GM11168 (cell line): ENCODE data around the gene TBXT.
"Not testable (repeated sequence)": the region's sequence is repeated elsewhere in the genome, so short reads cannot be mapped to it uniquely, and the experiment has no call there.

Source experiments
- in situ Hi-C: fragments of 300-500 bp; cut with MboI; formaldehyde crosslinking; loops from one replicate; pipeline ENCODE4 v1.12.0; 2022; ENCODE audit warnings: low sequenced_read_pairs; ENCODE audit not compliant: unreplicated experiment

The TBXT gene

DNA sequence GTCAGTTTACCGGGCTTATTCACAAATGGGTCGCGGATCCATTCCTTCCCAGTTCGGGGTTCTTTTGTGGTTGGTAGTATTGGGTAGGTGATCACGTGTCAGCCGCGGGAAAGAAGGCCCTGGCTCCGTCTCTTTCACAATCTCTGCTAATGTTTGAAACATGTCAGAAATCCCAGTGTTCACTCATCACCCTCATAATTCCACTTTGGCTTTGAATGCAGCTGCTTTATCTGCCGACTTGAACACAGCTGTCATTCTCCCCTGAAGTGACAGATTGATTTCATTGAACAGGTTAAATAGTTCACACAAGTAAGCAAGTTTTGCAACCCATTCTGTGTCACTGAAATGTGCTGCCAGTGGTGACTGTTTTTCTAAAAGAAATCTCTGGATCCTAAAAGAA lies 44.5 kb downstream of the TBXT start:
- in situ Hi-C loops = not testable (repeated sequence)

DNA sequence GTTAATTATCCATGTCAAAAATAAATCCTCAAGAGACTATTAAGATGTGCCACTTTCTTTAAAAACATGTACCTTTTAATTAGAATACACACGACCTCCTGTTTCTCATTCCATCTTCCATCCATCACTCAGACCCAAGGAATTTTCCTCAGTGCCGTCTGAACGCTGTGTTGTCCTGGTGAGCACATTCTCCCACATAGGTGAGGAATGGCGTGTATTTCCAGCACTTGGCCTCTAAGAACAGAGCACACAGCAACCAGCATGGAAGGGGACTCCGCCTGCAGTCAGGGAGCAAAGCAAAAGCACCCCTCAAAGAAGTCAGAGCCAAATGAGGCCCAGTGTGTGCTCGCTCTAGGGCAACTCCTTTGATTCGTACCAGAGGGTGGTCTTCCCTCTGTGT lies 45.9 kb downstream of the TBXT start:
- in situ Hi-C loops = no loop called here

DNA sequence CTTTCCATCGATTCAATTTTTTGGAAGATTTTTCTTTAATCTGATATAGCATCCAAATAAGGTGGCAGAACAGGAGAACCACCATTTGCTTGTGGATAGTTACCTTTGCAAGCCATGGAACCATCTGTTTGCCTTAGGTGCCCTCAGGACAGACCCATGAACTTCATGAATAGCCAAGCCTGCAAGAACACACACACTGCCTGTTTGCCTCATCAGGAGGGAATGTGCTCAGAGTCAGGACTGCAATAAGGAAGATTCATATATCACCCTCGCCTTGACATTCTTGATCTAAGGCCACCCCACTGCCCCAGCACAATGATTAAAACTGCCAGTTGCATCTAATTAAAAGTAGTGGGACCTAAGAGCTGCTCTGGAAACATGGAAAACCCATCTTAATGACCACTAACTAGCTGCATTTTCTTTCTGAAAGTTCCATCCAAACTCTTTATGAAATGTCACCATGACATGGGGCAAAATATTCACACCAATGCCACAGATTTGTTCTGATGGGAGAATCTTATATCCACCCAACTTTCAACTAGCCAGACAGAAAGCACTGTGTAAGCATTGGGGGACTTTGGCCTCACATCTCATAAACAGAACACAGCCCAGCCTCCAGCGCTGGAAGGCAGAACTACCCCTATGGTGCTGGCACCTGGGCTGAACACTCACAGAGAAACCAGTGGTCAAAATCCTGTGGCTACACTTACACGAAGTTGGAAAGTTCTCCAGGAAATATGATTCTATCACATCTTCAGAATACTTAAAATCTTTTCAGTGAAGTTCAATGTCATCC lies 48.3 kb downstream of the TBXT start:
- in situ Hi-C loops = no loop called here

DNA sequence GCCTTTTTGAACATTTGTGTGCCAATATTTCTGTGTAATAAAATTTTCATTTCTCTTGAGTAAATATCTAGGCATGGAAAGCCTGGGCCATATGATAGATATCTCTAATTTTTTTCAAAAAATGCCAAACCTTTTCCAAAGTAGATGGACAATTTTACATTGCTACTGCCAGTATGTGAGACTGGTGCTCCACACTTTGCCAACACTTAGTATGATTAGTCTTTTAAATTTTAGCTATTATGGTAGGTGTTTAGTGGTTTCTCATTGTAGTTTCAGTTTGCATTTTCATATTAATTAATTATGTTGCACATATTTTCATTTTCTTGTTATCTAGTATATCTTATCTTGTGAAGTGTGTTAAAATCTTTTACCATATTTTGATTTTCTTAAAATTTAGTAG lies 52.0 kb downstream of the TBXT start:
- in situ Hi-C loops = no loop called here

DNA sequence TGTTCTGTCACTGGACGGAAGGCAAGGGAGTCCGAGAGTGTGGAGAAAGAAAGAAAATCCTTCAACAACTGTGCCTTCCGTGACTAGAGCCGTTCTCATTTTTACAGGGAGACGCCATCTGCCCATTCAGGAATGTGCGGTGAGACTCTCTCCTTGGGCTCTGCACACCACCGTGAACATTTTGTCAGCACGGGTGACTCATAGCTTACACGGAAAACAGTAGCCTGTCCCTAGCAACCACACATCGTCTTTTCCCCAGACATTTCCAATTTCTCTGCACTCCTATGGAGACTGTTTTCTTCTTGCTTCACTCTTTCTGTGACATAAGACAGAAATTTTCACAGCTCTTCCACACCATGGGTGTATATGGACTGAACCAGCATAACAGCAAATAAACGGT lies 55.1 kb downstream of the TBXT start:
- in situ Hi-C loops = no loop called here

DNA sequence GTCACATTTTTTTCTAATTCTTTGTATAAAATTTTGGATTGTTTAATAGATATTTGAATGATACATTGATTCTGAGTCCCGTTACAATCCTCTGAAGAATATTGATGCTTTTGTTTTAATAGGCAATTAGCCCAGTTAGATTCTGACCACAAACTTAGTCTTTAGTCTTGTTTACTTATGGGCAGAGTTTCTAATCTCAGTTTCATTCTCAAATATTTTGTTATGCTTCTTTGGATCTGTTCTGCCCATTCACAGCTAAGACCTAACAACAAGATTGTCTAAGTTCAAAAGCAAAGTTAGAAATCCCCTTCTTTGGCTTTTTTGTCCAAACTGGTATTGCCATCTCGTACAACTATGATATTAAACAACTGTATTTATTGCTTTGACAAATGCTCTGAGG lies 58.0 kb downstream of the TBXT start:
- in situ Hi-C loops = loop anchor here (5.0 kb wide), 1 partner anchor 227 kb away; no protein-coding TSS in a partner anchor
